ENCODE measurements around the gene FBXW10B.
"Not testable (repeated sequence)": the region's sequence is repeated elsewhere in the genome, so short reads cannot be mapped to it uniquely, and the experiment has no call there.

FBXW10B gene

DNA sequence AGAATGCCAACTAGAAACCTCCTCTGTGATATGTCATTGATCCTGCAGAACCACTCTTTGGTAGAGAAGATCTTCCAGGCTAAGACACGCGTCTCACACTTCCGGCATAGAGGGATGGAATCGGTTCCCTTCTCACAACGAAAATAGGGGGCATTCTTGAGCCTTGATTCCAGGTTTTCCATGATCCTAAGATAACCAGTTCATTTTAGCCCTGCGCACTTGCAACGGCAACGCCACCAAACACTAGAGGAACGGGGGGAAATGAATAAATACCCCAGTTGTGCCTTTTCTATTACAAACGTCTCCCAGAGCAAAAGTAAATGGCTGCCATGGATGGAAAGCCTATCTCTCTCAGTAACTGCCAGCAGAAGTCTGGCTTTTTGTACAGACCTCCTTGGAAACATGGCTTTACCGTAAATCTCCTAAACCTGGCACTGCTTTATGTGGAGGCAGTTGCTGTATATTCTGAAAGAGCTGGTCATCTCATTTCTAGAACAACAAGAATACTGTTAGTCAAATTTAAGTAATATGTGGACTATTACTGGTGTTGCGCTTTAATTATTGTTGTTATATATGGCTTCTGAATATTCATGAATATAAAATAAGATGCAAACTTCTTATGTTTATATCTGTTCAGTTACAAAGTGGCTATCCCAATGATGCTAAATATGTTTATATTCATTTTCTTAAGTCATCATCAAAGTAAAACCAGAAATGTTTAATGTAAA lies at the start of gene FBXW10B:
FBXW10B (minus strand) TSS at position 374 of the 728 bp plus-strand sequence; CDS start at position 182, 192 bp downstream.
- H3K36me3 ChIP-seq (ENCODE audit: insufficient read depth, insufficient read length, low read length); H3K9me3 ChIP-seq (ENCODE audit: insufficient read depth, low read length); H3K27me3 ChIP-seq (ENCODE audit: insufficient read depth, insufficient read length); H3K9ac ChIP-seq (ENCODE audit: insufficient read length, low read depth); H3K4me3 ChIP-seq (ENCODE audit: insufficient read length, low read depth); H3K4me1 ChIP-seq (ENCODE audit: insufficient read depth, insufficient read length); DNase-seq (ENCODE audit: low read depth, low spot score): not testable (repeated sequence)

DNA sequence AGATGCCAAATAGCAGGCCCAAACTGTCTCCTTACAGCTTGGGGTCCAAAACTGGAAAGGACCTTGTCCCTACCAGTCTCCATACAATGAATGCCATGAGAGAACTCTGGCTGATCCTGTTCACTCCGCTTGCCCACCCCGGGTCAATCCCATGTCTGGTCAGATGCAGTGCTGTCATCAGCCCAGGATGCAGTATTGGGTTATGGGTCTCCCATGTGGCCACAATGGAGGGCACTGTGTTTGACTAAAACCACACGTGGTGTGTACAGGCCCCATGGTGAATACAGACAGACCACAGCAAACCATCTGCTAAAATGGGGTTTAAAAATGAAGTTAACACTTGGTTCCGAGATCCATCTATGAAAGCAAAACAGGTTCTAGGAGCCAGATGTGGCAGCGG lies 44.2 kb upstream of the FBXW10B start:
- DNase-seq (ENCODE audit: low read depth, low spot score): no peak
- H3K36me3 ChIP-seq (ENCODE audit: insufficient read depth, insufficient read length, low read length): peaks cover 15% of the 10 kb centered on the region
- H3K9ac ChIP-seq (ENCODE audit: insufficient read length, low read depth): no peak overlapping the region
- no peak overlapping the region for H3K4me3 ChIP-seq (ENCODE audit: insufficient read length, low read depth)
- no peaks in the 10 kb centered on the region for H3K9me3 ChIP-seq (ENCODE audit: insufficient read depth, low read length)
- TF ChIP-seq SUZ12 (IDR thresholded peaks at IDR 0.05; ENCODE audit: extremely low read depth, insufficient read depth, insufficient read length): no peak
- TF ChIP-seq YY1 (IDR thresholded peaks at IDR 0.05; ENCODE audit: insufficient read depth, insufficient read length): no peak
- no peak for TF ChIP-seq ZNF274 (IDR thresholded peaks at IDR 0.05; ENCODE audit: low read depth, low read length)
- H3K4me1 ChIP-seq (ENCODE audit: insufficient read depth, insufficient read length): no peaks in the 10 kb centered on the region
- H3K27me3 ChIP-seq (ENCODE audit: insufficient read depth, insufficient read length): no peaks in the 10 kb centered on the region

DNA sequence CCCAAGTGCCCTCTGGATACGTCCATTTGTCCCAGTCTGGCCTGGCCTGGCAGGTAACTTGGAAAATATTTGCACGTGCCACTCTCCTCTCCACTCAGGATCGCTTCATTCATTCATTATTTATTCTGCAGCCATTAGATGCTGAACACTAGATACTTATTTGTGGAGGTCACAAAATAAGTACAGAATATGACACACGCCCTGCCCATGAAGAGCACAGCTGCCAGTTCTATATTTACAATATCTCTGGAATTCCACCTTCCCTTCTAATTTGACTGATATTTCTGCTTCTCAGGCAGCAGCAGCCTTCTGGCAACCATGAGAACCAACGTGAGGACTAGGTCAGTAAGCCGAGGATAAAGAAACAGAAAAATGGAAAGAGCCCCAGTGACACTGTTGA lies 43.7 kb upstream of the FBXW10B start:
- Histone ChIP-seq H3K4me3 (ENCODE audit: insufficient read length, low read depth) (no peak overlapping the region), H3K9me3 (ENCODE audit: insufficient read depth, low read length) (no peaks in the 10 kb centered on the region), H3K4me1 (ENCODE audit: insufficient read depth, insufficient read length) (no peaks in the 10 kb centered on the region), H3K36me3 (ENCODE audit: insufficient read depth, insufficient read length, low read length) (peaks cover 18% of the 10 kb centered on the region), H3K27me3 (ENCODE audit: insufficient read depth, insufficient read length) (no peaks in the 10 kb centered on the region), H3K9ac (ENCODE audit: insufficient read length, low read depth) (no peak overlapping the region)
- DNase-seq (ENCODE audit: low read depth, low spot score): no peak
- no peak for TF ChIP-seq SUZ12 (IDR thresholded peaks at IDR 0.05; ENCODE audit: extremely low read depth, insufficient read depth, insufficient read length)
- TF ChIP-seq YY1 (IDR thresholded peaks at IDR 0.05; ENCODE audit: insufficient read depth, insufficient read length): no peak
- no peak for TF ChIP-seq ZNF274 (IDR thresholded peaks at IDR 0.05; ENCODE audit: low read depth, low read length)

DNA sequence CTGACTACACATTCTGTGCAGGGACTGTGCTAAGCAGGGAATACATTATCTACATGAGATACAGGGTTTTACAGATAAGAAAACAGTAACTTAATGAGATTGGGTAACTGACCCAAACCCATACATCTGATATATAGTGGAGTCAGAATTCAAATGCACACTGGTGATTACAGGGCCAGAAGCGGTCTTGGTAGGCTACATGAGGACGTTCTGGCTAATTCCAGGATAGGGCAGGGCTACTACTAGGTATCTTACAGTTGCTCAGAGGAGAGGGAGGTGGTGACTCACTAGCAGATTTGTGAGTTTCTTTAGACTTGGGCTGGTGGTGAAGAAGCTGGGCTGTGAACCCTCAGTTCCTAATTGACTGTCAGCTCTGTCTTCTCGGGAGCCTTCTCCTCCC lies 43.2 kb upstream of the FBXW10B start:
- no peaks in the 10 kb centered on the region for H3K9me3 ChIP-seq (ENCODE audit: insufficient read depth, low read length)
- H3K27me3 ChIP-seq (ENCODE audit: insufficient read depth, insufficient read length): no peaks in the 10 kb centered on the region
- TF ChIP-seq SUZ12 (IDR thresholded peaks at IDR 0.05; ENCODE audit: extremely low read depth, insufficient read depth, insufficient read length) (no peak), YY1 (IDR thresholded peaks at IDR 0.05; ENCODE audit: insufficient read depth, insufficient read length) (no peak), ZNF274 (IDR thresholded peaks at IDR 0.05; ENCODE audit: low read depth, low read length) (no peak)
- no peak overlapping the region for H3K9ac ChIP-seq (ENCODE audit: insufficient read length, low read depth)
- H3K36me3 ChIP-seq (ENCODE audit: insufficient read depth, insufficient read length, low read length): peaks cover 23% of the 10 kb centered on the region
- H3K4me1 ChIP-seq (ENCODE audit: insufficient read depth, insufficient read length): no peaks in the 10 kb centered on the region
- no peak for DNase-seq (ENCODE audit: low read depth, low spot score)
- H3K4me3 ChIP-seq (ENCODE audit: insufficient read length, low read depth): no peak overlapping the region

- no peaks in the 10 kb centered on the region for H3K9me3 ChIP-seq (ENCODE audit: insufficient read depth, low read length)
- no peak overlapping the region for H3K4me3 ChIP-seq (ENCODE audit: insufficient read length, low read depth)
- no peaks in the 10 kb centered on the region for H3K4me1 ChIP-seq (ENCODE audit: insufficient read depth, insufficient read length)
- TF ChIP-seq YY1 (IDR thresholded peaks at IDR 0.05; ENCODE audit: insufficient read depth, insufficient read length): no peak
- no peak for TF ChIP-seq ZNF274 (IDR thresholded peaks at IDR 0.05; ENCODE audit: low read depth, low read length)
- TF ChIP-seq SUZ12 (IDR thresholded peaks at IDR 0.05; ENCODE audit: extremely low read depth, insufficient read depth, insufficient read length): no peak
- H3K9ac ChIP-seq (ENCODE audit: insufficient read length, low read depth): no peak overlapping the region
- peaks cover 24% of the 10 kb centered on the region for H3K36me3 ChIP-seq (ENCODE audit: insufficient read depth, insufficient read length, low read length)
- no peak for DNase-seq (ENCODE audit: low read depth, low spot score)
- no peaks in the 10 kb centered on the region for H3K27me3 ChIP-seq (ENCODE audit: insufficient read depth, insufficient read length)
Measured at GRCh38 chr17:15660077-15660476, 40.6 kb upstream of the FBXW10B start.

- H3K4me3 ChIP-seq (ENCODE audit: insufficient read length, low read depth): no peak overlapping the region
- H3K36me3 ChIP-seq (ENCODE audit: insufficient read depth, insufficient read length, low read length): peaks cover 24% of the 10 kb centered on the region
- no peak overlapping the region for H3K9ac ChIP-seq (ENCODE audit: insufficient read length, low read depth)
- H3K4me1 ChIP-seq (ENCODE audit: insufficient read depth, insufficient read length): no peaks in the 10 kb centered on the region
- no peak for TF ChIP-seq SUZ12 (IDR thresholded peaks at IDR 0.05; ENCODE audit: extremely low read depth, insufficient read depth, insufficient read length)
- TF ChIP-seq YY1 (IDR thresholded peaks at IDR 0.05; ENCODE audit: insufficient read depth, insufficient read length): no peak
- TF ChIP-seq ZNF274 (IDR thresholded peaks at IDR 0.05; ENCODE audit: low read depth, low read length): no peak
- H3K27me3 ChIP-seq (ENCODE audit: insufficient read depth, insufficient read length): no peaks in the 10 kb centered on the region
- no peaks in the 10 kb centered on the region for H3K9me3 ChIP-seq (ENCODE audit: insufficient read depth, low read length)
- DNase-seq (ENCODE audit: low read depth, low spot score): no peak
Measured at GRCh38 chr17:15659663-15660062, 40.2 kb upstream of the FBXW10B start.

DNA sequence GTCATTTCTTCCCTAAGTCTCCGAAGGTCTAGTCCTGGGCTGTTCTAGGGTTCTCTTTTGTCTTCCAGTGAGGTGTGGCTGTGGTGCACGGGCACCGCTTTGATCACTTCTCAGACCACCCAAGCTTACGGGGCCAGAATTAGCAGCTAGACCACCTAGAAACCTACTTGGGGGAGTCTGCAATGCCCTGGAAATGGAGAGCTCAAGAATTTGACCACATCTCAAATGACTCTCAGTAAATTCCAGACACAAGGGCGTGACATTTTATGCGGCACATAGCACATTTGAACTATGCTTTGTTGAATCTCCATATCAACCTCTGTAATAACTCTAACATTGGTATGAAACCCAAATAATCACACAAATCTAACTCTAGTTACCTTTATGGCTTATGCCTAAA lies 39.7 kb upstream of the FBXW10B start:
- no peak for DNase-seq (ENCODE audit: low read depth, low spot score)
- Histone ChIP-seq H3K4me3 (ENCODE audit: insufficient read length, low read depth) (no peak overlapping the region), H3K27me3 (ENCODE audit: insufficient read depth, insufficient read length) (no peaks in the 10 kb centered on the region), H3K4me1 (ENCODE audit: insufficient read depth, insufficient read length) (peaks cover under 1% of the 10 kb centered on the region), H3K9ac (ENCODE audit: insufficient read length, low read depth) (no peak overlapping the region), H3K9me3 (ENCODE audit: insufficient read depth, low read length) (no peaks in the 10 kb centered on the region), H3K36me3 (ENCODE audit: insufficient read depth, insufficient read length, low read length) (peaks cover 21% of the 10 kb centered on the region)
- no peak for TF ChIP-seq ZNF274 (IDR thresholded peaks at IDR 0.05; ENCODE audit: low read depth, low read length)
- TF ChIP-seq YY1 (IDR thresholded peaks at IDR 0.05; ENCODE audit: insufficient read depth, insufficient read length): no peak
- TF ChIP-seq SUZ12 (IDR thresholded peaks at IDR 0.05; ENCODE audit: extremely low read depth, insufficient read depth, insufficient read length): no peak

Measured in NT2/D1 (cell line).